Measurements from ENCODE around the gene TCF7.

TCF7 gene

GRCh38 chr5:134175921-134176510, 61.5 kb downstream of the TCF7 start:
- CTCF ChIA-PET: interaction anchor here (1.5 to 1.9 kb wide), 2 partner anchors 135 to 137 kb away, joined by 4 to 6 read pairs; no protein-coding TSS in a partner anchor
- no peak for TF ChIP-seq CTCF (IDR thresholded peaks at IDR 0.05; ENCODE audit: control extremely low read depth, extremely low read depth, low read depth, missing control alignments)
- POLR2A ChIA-PET: interaction anchor here (0.6 to 2.6 kb wide), 20 partner anchors 8 to 669 kb away, joined by 3 to 15 read pairs (median 4); partner anchors contain the start of genes C5orf24 and PPP2CA
- no peak for DNase-seq (ENCODE audit: extremely low spot score)

GRCh38 chr5:134176511-134177368, 62.3 kb downstream of the TCF7 start, which contains the start of gene SKP1:
TSS of gene SKP1 (minus strand) at chr5:134176950. CDS start at chr5:134174022, 2,928 bp downstream.
- no peak for TF ChIP-seq CTCF (IDR thresholded peaks at IDR 0.05; ENCODE audit: control extremely low read depth, extremely low read depth, low read depth, missing control alignments)
- POLR2A ChIA-PET: interaction anchor here (0.5 to 2.6 kb wide), 22 partner anchors 8 to 669 kb away, joined by 3 to 15 read pairs (median 4); partner anchors contain the start of genes C5orf24 and PPP2CA
- peak; percentile 92 for DNase-seq (ENCODE audit: extremely low spot score)
- CTCF ChIA-PET: interaction anchor here (1.0 to 1.9 kb wide), 5 partner anchors 12 to 137 kb away, joined by 4 to 9 read pairs (median 4); no protein-coding TSS in a partner anchor

- CTCF ChIA-PET: interaction anchor here (0.9 to 1.9 kb wide), 7 partner anchors 11 to 410 kb away, joined by 3 to 9 read pairs (median 4); no protein-coding TSS in a partner anchor
- DNase-seq (ENCODE audit: extremely low spot score): no peak
- TF ChIP-seq CTCF (IDR thresholded peaks at IDR 0.05; ENCODE audit: control extremely low read depth, extremely low read depth, low read depth, missing control alignments): no peak
- POLR2A ChIA-PET: interaction anchor here (0.5 to 2.6 kb wide), 15 partner anchors 9 to 410 kb away, joined by 3 to 15 read pairs (median 5); partner anchors contain the start of gene PPP2CA
These were observed 63.1 kb downstream of the TCF7 start for GRCh38 chr5:134177369-134178095.

- no peak for DNase-seq (ENCODE audit: extremely low spot score)
- TF ChIP-seq CTCF (IDR thresholded peaks at IDR 0.05; ENCODE audit: control extremely low read depth, extremely low read depth, low read depth, missing control alignments): no peak
- ChIA-PET CTCF (interaction anchor here (0.9 to 1.8 kb wide), 4 partner anchors 23 to 409 kb away, joined by 3 to 9 read pairs (median 4); no protein-coding TSS in a partner anchor), POLR2A (interaction anchor here (0.7 to 2.6 kb wide), 2 partner anchors 10 to 410 kb away, joined by 3 to 14 read pairs; no protein-coding TSS in a partner anchor)
These were observed 63.6 kb downstream of the TCF7 start for GRCh38 chr5:134178096-134178419.

- TF ChIP-seq CTCF (IDR thresholded peaks at IDR 0.05; ENCODE audit: control extremely low read depth, extremely low read depth, low read depth, missing control alignments): no peak
- DNase-seq (ENCODE audit: extremely low spot score): no peak
- ChIA-PET POLR2A (no interaction called here), CTCF (interaction anchor here (0.7 to 6.4 kb wide), 24 partner anchors 9 to 416 kb away, joined by 3 to 139 read pairs (median 4); partner anchors contain the start of gene PPP2CA)
These were observed 69.0 kb downstream of the TCF7 start for GRCh38 chr5:134183481-134183880.
